SK-N-SH treated with all-trans-retinoic acid at 6 μM for 48 hours (cell line): Measurements from ENCODE around the gene ARSG.

ENCODE experiments used
- ATAC-seq: fragments of 200-7000 bp; cut with Tn5 transposase; 3 replicates; pipeline ENCODE4 v1.9.1; 2020; ENCODE audit warnings: mild to moderate bottlenecking, moderate library complexity
- ARNTL ChIP-seq: fragments of 450-650 bp; formaldehyde crosslinking; IDR thresholded peaks from 2 replicates; pipeline ENCODE4 v1.5.0; 2020; ENCODE audit warnings: low read depth, mild to moderate bottlenecking, moderate library complexity, borderline replicate concordance
- BACH2 ChIP-seq: fragments of 250-450 bp; sonication (Bioruptor Pico); IDR thresholded peaks from 2 replicates; pipeline ENCODE4 v1.9.0; 2021; ENCODE audit warnings: mild to moderate bottlenecking, borderline replicate concordance
- CREB5 ChIP-seq: fragments of 250-450 bp; sonication (Bioruptor Pico); IDR thresholded peaks from 2 replicates; pipeline ENCODE4 v1.5.1; 2020; ENCODE audit warnings: low read depth, mild to moderate bottlenecking, moderate library complexity
- CSDC2 ChIP-seq: fragments of 250-450 bp; sonication (Bioruptor Pico); IDR thresholded peaks from 2 replicates; pipeline ENCODE4 v1.5.0; 2020; ENCODE audit warnings: mild to moderate bottlenecking, moderate library complexity
- CSRNP3 ChIP-seq: fragments of 250-450 bp; sonication (Bioruptor Pico); IDR thresholded peaks from 2 replicates; pipeline ENCODE4 v1.5.1; 2021; ENCODE audit warnings: mild to moderate bottlenecking, moderate library complexity
- ESRRG ChIP-seq: fragments of 250-450 bp; sonication (Bioruptor Pico); IDR thresholded peaks from 2 replicates; pipeline ENCODE4 v1.6.1; 2021; ENCODE audit warnings: mild to moderate bottlenecking
- GLIS3 ChIP-seq: fragments of 250-450 bp; sonication (Bioruptor Pico); IDR thresholded peaks from 2 replicates; pipeline ENCODE4 v1.5.0; 2020; ENCODE audit warnings: mild to moderate bottlenecking, moderate library complexity
- ISL1 ChIP-seq: fragments of 250-450 bp; sonication (Bioruptor Pico); IDR thresholded peaks from 2 replicates; pipeline ENCODE4 v2.1.2; 2022; ENCODE audit warnings: mild to moderate bottlenecking, moderate library complexity
- OSR1 ChIP-seq: fragments of 250-450 bp; sonication (Bioruptor Pico); IDR thresholded peaks from 2 replicates; pipeline ENCODE4 v1.8.0; 2022; ENCODE audit warnings: moderate library complexity, mild to moderate bottlenecking, inconsistent platforms
- PATZ1 ChIP-seq: fragments of 250-450 bp; sonication (Bioruptor Pico); IDR thresholded peaks from 2 replicates; pipeline ENCODE4 v1.8.0; 2020; ENCODE audit warnings: mild to moderate bottlenecking, moderate library complexity, borderline replicate concordance
- POU6F1 ChIP-seq: fragments of 250-450 bp; sonication (Bioruptor Pico); IDR thresholded peaks from 2 replicates; pipeline ENCODE4 v1.8.0; 2021; ENCODE audit warnings: low read depth, mild to moderate bottlenecking, moderate library complexity, borderline replicate concordance
- PPARA ChIP-seq: fragments of 250-450 bp; sonication (Bioruptor Pico); IDR thresholded peaks from 2 replicates; pipeline ENCODE4 v1.5.0; 2020; ENCODE audit warnings: mild to moderate bottlenecking, borderline replicate concordance
- RARB ChIP-seq: fragments of 250-450 bp; sonication (Bioruptor Pico); IDR thresholded peaks from 2 replicates; pipeline ENCODE4 v1.8.0; 2021; ENCODE audit warnings: mild to moderate bottlenecking, moderate library complexity
- SNAI2 ChIP-seq: fragments of 250-450 bp; sonication (Bioruptor Pico); IDR thresholded peaks from 2 replicates; pipeline ENCODE4 v1.5.0; 2020; ENCODE audit warnings: mild to moderate bottlenecking, moderate library complexity
- TCF4 ChIP-seq: fragments of 250-450 bp; sonication (Bioruptor Pico); IDR thresholded peaks from 2 replicates; pipeline ENCODE4 v1.8.0; 2021; ENCODE audit warnings: mild to moderate bottlenecking, moderate library complexity, borderline replicate concordance
- TOX ChIP-seq: fragments of 250-450 bp; sonication (Bioruptor Pico); IDR thresholded peaks from 2 replicates; pipeline ENCODE4 v1.8.0; 2021; ENCODE audit warnings: mild to moderate bottlenecking, moderate library complexity, borderline replicate concordance
- TSHZ2 ChIP-seq: fragments of 250-450 bp; sonication (Bioruptor Pico); IDR thresholded peaks from 2 replicates; pipeline ENCODE4 v1.5.0; 2020; ENCODE audit warnings: mild to moderate bottlenecking, moderate library complexity
- ZC3H10 ChIP-seq: fragments of 250-450 bp; sonication (Bioruptor Pico); IDR thresholded peaks from 2 replicates; pipeline ENCODE4 v1.5.1; 2021; ENCODE audit warnings: mild to moderate bottlenecking, moderate library complexity
- ZFP3 ChIP-seq: fragments of 250-450 bp; sonication (Bioruptor Pico); IDR thresholded peaks from 2 replicates; pipeline ENCODE4 v1.5.0; 2020; ENCODE audit warnings: mild to moderate bottlenecking, moderate library complexity
- ZFP30 ChIP-seq: fragments of 450-650 bp; formaldehyde crosslinking; IDR thresholded peaks from 2 replicates; pipeline ENCODE4 v1.5.0; 2022; ENCODE audit warnings: mild to moderate bottlenecking, moderate library complexity
- ZNF565 ChIP-seq: fragments of 450-650 bp; formaldehyde crosslinking; conservative IDR thresholded peaks from 2 replicates; pipeline ENCODE4 v1.5.0; 2020; ENCODE audit warnings: low read depth, mild to moderate bottlenecking, moderate library complexity
- ZNF8 ChIP-seq: fragments of 450-650 bp; formaldehyde crosslinking; IDR thresholded peaks from 2 replicates; pipeline ENCODE4 v1.5.0; 2020; ENCODE audit warnings: mild to moderate bottlenecking, moderate library complexity

ARSG gene

GRCh38 chr17:68298601-68299000 lies 7.3 kb downstream of the ARSG start:
- TF ChIP-seq TSHZ2 (CRISPR knock-in tag) (no peak), OSR1 (no peak), CSDC2 (CRISPR knock-in tag) (no peak), PATZ1 (CRISPR knock-in tag) (no peak), ISL1 (CRISPR knock-in tag) (no peak), RARB (no peak), ZNF565 (CRISPR knock-in tag) (no peak), TOX (CRISPR knock-in tag) (no peak), ZNF8 (CRISPR knock-in tag) (no peak), BACH2 (CRISPR knock-in tag) (no peak), PPARA (CRISPR knock-in tag) (no peak), TCF4 (CRISPR knock-in tag) (no peak), SNAI2 (CRISPR knock-in tag) (no peak), CREB5 (CRISPR knock-in tag) (no peak), GLIS3 (no peak)
- ATAC-seq, result no peak

GRCh38 chr17:68299817-68300216 lies 8.5 kb downstream of the ARSG start:
- no peak for ATAC-seq
- TF ChIP-seq CSRNP3 (CRISPR knock-in tag), result no peak
- no peak for TF ChIP-seq ZC3H10 (CRISPR knock-in tag)
- no peak for TF ChIP-seq CSDC2 (CRISPR knock-in tag)
- TF ChIP-seq POU6F1 (CRISPR knock-in tag), result no peak
- no peak for TF ChIP-seq ZNF8 (CRISPR knock-in tag)
- no peak for TF ChIP-seq ZFP30 (CRISPR knock-in tag)
- TF ChIP-seq ESRRG, result no peak
- TF ChIP-seq ZFP3 (CRISPR knock-in tag), result no peak
- no peak for TF ChIP-seq TSHZ2 (CRISPR knock-in tag)
- TF ChIP-seq BACH2 (CRISPR knock-in tag), result no peak
- no peak for TF ChIP-seq OSR1
- no peak for TF ChIP-seq RARB
- no peak for TF ChIP-seq CREB5 (CRISPR knock-in tag)
- TF ChIP-seq TCF4 (CRISPR knock-in tag), result no peak
- no peak for TF ChIP-seq PPARA (CRISPR knock-in tag)
- no peak for TF ChIP-seq PATZ1 (CRISPR knock-in tag)
- TF ChIP-seq GLIS3, result no peak
- no peak for TF ChIP-seq ZNF565 (CRISPR knock-in tag)
- no peak for TF ChIP-seq TOX (CRISPR knock-in tag)
- TF ChIP-seq ARNTL, result no peak
- TF ChIP-seq, all 23 proteins: peak for 0
